GM23248 (cell line): ENCODE results near the gene ANKH.

Experiments used
- EZH2 ChIP-seq: fragments of 200-600 bp; sonication (generic); IDR thresholded peaks from 2 replicates; pipeline ENCODE4 v1.6.1; 2018; ENCODE audit warnings: antibody characterized with exemption, mild to moderate bottlenecking; ENCODE audit not compliant: insufficient read depth, poor library complexity, severe bottlenecking
- EZH2phosphoT487 ChIP-seq: fragments of 200-600 bp; sonication (generic); IDR thresholded peaks from 2 replicates; pipeline ENCODE4 v1.6.1; 2018; ENCODE audit warnings: antibody characterized with exemption, moderate library complexity, mild to moderate bottlenecking, low read depth; ENCODE audit not compliant: insufficient read depth

- TF ChIP-seq EZH2: no peak
- no peak for TF ChIP-seq EZH2phosphoT487
Observed at GRCh38 chr5:14834062-14834461, 37.5 kb downstream of the ANKH start.
